DOHH2 (cell line): Measurements from ENCODE around the gene COL26A1.

Source experiments
- H3F3A ChIP-seq: fragments of 200-600 bp; sonication (generic), shearing (Covaris generic); 2 replicates; pipeline ENCODE4 v1.6.0; 2016; ENCODE audit warnings: antibody characterized with exemption, mild to moderate bottlenecking; ENCODE audit not compliant: control insufficient read depth, insufficient read depth
- H3K27ac ChIP-seq: fragments of 200-600 bp; sonication (generic); 2 replicates; pipeline ENCODE4 v1.5.1; 2014; ENCODE audit warnings: low read depth, mild to moderate bottlenecking, low read length, moderate library complexity
- H3K27me3 ChIP-seq: fragments of 200-600 bp; sonication (generic); 2 replicates; pipeline ENCODE4 v1.6.1; 2014; ENCODE audit warnings: mild to moderate bottlenecking, low read length, mixed read lengths; ENCODE audit not compliant: control insufficient read depth
- H3K36me3 ChIP-seq: fragments of 200-600 bp; sonication (generic); 2 replicates; pipeline ENCODE4 v1.6.1; 2014; ENCODE audit warnings: mild to moderate bottlenecking, low read length, moderate library complexity, mixed read lengths; ENCODE audit not compliant: control insufficient read depth
- H3K4me1 ChIP-seq: fragments of 200-600 bp; sonication (generic); 2 replicates; pipeline ENCODE4 v1.6.1; 2014; ENCODE audit warnings: mild to moderate bottlenecking, low read length, mixed read lengths; ENCODE audit not compliant: control insufficient read depth
- H3K4me2 ChIP-seq: fragments of 200-600 bp; sonication (generic); 2 replicates; pipeline ENCODE4 v1.6.0; 2014; ENCODE audit warnings: mild to moderate bottlenecking, low read length, moderate library complexity
- H3K4me3 ChIP-seq: fragments of 200-600 bp; sonication (generic); 2 replicates; pipeline ENCODE4 v1.5.1; 2014; ENCODE audit warnings: mild to moderate bottlenecking, low read length, mixed read lengths
- H3K79me2 ChIP-seq: fragments of 200-600 bp; sonication (generic); 2 replicates; pipeline ENCODE4 v1.6.1; 2014; ENCODE audit warnings: mild to moderate bottlenecking, low read length, mixed read lengths; ENCODE audit not compliant: control insufficient read depth
- H3K9me2 ChIP-seq: fragments of 200-600 bp; sonication (generic); replicated peaks from 2 replicates; pipeline ENCODE4 v1.6.1; 2014; ENCODE audit warnings: mild to moderate bottlenecking, low read length, mixed read lengths; ENCODE audit not compliant: control insufficient read depth
- H3K9me3 ChIP-seq: fragments of 200-600 bp; sonication (generic); 2 replicates; pipeline ENCODE4 v1.6.1; 2014; ENCODE audit warnings: antibody characterized with exemption, low read length, mixed read lengths; ENCODE audit not compliant: control insufficient read depth, insufficient read depth
- H4K20me1 ChIP-seq: fragments of 200-600 bp; sonication (generic); 2 replicates; pipeline ENCODE4 v1.6.0; 2014; ENCODE audit warnings: low read depth, mild to moderate bottlenecking, antibody characterized with exemption, low read length, moderate library complexity; ENCODE audit not compliant: control insufficient read depth, insufficient read depth
- CTCF ChIP-seq: fragments of 200-600 bp; sonication (generic); IDR thresholded peaks from one replicate; pipeline ENCODE4 v1.5.1; 2014; ENCODE audit warnings: antibody characterized with exemption, mild to moderate bottlenecking, low read depth, low read length; ENCODE audit not compliant: poor library complexity, severe bottlenecking
- EZH2phosphoT487 ChIP-seq: fragments of 200-600 bp; sonication (generic); IDR thresholded peaks from 2 replicates; pipeline ENCODE4 v1.6.1; 2017; ENCODE audit warnings: borderline replicate concordance, mild to moderate bottlenecking, antibody characterized with exemption, low read length, moderate library complexity, mixed read lengths

COL26A1 gene

GRCh38 chr7:101397243-101397642 lies 34.6 kb downstream of the COL26A1 start:
- Histone ChIP-seq H3K4me3 (no peak overlapping the region), H3K36me3 (no peaks in the 10 kb centered on the region), H3K4me1 (peaks cover 3% of the 10 kb centered on the region; the same call in 1 of the 2 replicates), H3K4me2 (no peak overlapping the region), H3K9me2 (no peaks in the 10 kb centered on the region), H3F3A (no peaks in the 10 kb centered on the region), H3K27ac (no peak overlapping the region), H3K27me3 (peaks cover 8% of the 10 kb centered on the region; the same call in 1 of the 2 replicates), H3K9me3 (no peaks in the 10 kb centered on the region), H4K20me1 (no peaks in the 10 kb centered on the region), H3K79me2 (no peaks in the 10 kb centered on the region)
- TF ChIP-seq CTCF (no peak), EZH2phosphoT487 (no peak)

- Histone ChIP-seq H3K4me2 (no peak overlapping the region), H3K9me3 (no peaks in the 10 kb centered on the region), H3K27me3 (peaks cover 8% of the 10 kb centered on the region; the same call in 1 of the 2 replicates), H3K36me3 (no peaks in the 10 kb centered on the region), H4K20me1 (no peaks in the 10 kb centered on the region), H3K4me1 (no peaks in the 10 kb centered on the region), H3K79me2 (no peaks in the 10 kb centered on the region), H3F3A (no peaks in the 10 kb centered on the region), H3K9me2 (no peaks in the 10 kb centered on the region), H3K27ac (no peak overlapping the region), H3K4me3 (no peak overlapping the region)
- TF ChIP-seq CTCF, result peak; percentile 46
- TF ChIP-seq EZH2phosphoT487, result no peak
Measured at GRCh38 chr7:101397770-101398324, 35.2 kb downstream of the COL26A1 start.

DNA sequence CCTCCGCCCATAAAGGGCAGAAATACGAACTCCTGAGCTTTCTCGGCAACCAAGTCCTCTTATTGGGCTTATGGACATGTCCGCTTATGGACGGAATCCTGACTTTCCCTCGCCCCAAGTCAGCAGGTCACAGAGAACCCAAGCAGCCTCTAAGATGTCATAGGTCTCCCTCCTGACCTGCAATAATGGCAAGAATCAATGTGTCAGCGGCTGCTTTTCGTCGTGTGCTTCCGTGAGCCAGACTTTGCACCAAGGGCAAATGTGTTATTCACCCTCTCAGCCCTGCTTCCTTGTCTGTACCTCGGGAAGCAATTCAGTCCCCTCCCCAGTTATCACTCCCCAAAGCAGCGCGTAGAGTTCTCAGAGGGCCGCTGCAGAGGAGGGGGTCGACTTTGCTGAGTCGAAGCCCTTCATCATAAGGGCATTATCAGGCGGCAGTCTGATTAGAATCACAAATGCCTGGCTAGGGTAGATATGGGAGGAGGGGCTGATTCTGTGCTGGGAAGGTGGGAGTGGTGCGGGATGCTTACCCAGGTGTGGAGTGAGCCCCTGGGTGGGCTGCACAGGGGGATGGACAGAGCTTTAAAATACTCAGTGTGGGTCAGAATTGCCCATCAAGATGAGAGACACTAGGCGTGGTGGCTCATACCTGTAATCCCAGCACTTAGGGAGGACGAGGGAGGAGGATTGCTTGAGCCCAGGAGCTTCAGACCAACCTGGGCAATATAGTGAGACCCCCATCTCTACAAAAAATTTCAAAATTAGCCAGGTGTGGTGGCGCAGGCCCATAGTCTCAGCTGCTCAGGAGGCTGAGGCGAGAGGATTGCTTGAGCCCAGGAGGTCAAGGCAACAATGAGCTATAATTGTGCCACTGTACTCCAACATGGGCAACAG lies 36.0 kb downstream of the COL26A1 start:
- Histone ChIP-seq H3K27ac (no peak overlapping the region), H3K9me2 (no peaks in the 10 kb centered on the region), H3K9me3 (no peaks in the 10 kb centered on the region), H3K4me2 (no peak overlapping the region), H3K36me3 (no peaks in the 10 kb centered on the region), H3K27me3 (peaks cover 11% of the 10 kb centered on the region), H3K4me1 (no peaks in the 10 kb centered on the region), H4K20me1 (no peaks in the 10 kb centered on the region), H3K4me3 (no peak overlapping the region), H3F3A (no peaks in the 10 kb centered on the region), H3K79me2 (no peaks in the 10 kb centered on the region)
- TF ChIP-seq CTCF (no peak), EZH2phosphoT487 (no peak)
